ENCODE results near the gene C2CD4B.

The C2CD4B gene

GRCh38 chr15:62119227-62119864 is 45.7 kb downstream of the C2CD4B start:
- peaks cover 30% of the 10 kb centered on the region for H3K4me1 ChIP-seq (ENCODE audit: control insufficient read depth, insufficient read depth, low read length, unreplicated experiment)
- no peaks in the 10 kb centered on the region for H3K79me2 ChIP-seq (ENCODE audit: control insufficient read depth, insufficient read depth, low read length, unreplicated experiment)
- H2AFZ ChIP-seq (ENCODE audit: low read length, unreplicated experiment), result peak overlapping the region; percentile 77
- H3K27ac ChIP-seq (ENCODE audit: low read depth, low read length), result peak overlapping the region; percentile 86
- no peaks in the 10 kb centered on the region for H3K27me3 ChIP-seq (ENCODE audit: insufficient read depth, low read length)
- H3K4me3 ChIP-seq (ENCODE audit: low read depth, low read length), result peak overlapping the region; percentile 54
- no peaks in the 10 kb centered on the region for H3K36me3 ChIP-seq (ENCODE audit: insufficient read depth, low read length)

DNA sequence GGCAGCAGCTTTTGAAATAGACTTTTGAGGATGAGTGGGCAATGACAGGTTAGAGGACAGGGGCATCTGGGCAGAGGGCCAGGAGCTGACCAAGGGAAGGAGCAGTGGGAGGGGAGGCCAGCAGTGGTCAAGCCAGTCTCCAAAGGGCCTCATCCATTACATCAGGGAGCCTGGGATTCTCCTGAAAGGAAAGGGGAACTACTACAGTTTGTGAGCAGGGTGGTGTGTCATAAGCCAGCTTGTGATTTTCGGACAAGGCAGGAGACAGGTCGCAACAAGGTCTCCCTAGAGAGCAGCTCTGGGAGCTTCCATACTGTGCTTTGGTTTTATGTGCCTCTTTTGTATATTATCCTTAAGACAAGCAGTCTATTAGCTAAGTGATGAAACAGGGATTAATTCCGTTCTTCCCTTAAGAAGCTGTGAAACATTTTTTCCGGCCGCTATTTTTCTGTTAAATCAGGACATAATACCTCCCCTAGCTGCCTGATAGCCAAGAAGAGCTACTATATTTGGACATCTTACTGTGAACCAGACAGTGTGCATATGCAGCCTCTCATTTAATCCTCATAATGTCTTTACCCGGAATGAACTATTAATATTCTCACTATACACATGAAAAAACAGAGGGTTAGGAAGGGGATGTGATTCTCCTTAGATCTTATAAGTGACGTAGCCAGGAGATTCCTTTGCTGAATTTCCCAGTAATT is 46.4 kb downstream of the C2CD4B start:
- H3K27me3 ChIP-seq (ENCODE audit: insufficient read depth, low read length), result no peaks in the 10 kb centered on the region
- H3K36me3 ChIP-seq (ENCODE audit: insufficient read depth, low read length), result no peaks in the 10 kb centered on the region
- no peak overlapping the region for H2AFZ ChIP-seq (ENCODE audit: low read length, unreplicated experiment)
- no peaks in the 10 kb centered on the region for H3K79me2 ChIP-seq (ENCODE audit: control insufficient read depth, insufficient read depth, low read length, unreplicated experiment)
- H3K4me1 ChIP-seq (ENCODE audit: control insufficient read depth, insufficient read depth, low read length, unreplicated experiment), result peaks cover 23% of the 10 kb centered on the region
- peak overlapping the region; percentile 54 for H3K4me3 ChIP-seq (ENCODE audit: low read depth, low read length)
- peak overlapping the region; percentile 86 for H3K27ac ChIP-seq (ENCODE audit: low read depth, low read length)

DNA sequence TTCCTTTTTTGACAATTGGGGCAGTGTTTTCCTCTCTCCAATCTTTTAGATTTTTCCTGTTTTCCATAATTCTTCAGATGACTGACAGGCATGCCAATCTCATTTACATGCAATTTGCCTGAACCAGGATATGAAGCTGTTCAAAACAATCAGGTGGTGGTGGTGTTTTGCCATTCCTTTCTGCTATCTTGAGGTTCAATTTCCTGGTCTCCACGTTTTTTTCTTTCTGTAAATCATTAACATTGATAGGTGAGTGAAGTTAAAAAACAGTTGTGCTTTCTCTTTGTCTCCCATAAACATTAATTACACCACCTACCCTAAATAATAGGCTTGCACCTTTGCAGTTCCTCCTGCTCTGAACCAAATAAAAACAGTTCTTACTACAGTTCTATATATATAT is 49.2 kb downstream of the C2CD4B start:
- Histone ChIP-seq H3K27ac (ENCODE audit: low read depth, low read length) (no peak overlapping the region), H3K79me2 (ENCODE audit: control insufficient read depth, insufficient read depth, low read length, unreplicated experiment) (no peaks in the 10 kb centered on the region), H3K36me3 (ENCODE audit: insufficient read depth, low read length) (no peaks in the 10 kb centered on the region), H3K4me1 (ENCODE audit: control insufficient read depth, insufficient read depth, low read length, unreplicated experiment) (peaks cover 42% of the 10 kb centered on the region), H3K27me3 (ENCODE audit: insufficient read depth, low read length) (no peaks in the 10 kb centered on the region), H3K4me3 (ENCODE audit: low read depth, low read length) (no peak overlapping the region), H2AFZ (ENCODE audit: low read length, unreplicated experiment) (no peak overlapping the region)

Measured in ACC112 (cell line).